Skeletal muscle tissue (tissue), 4 donors: ENCODE data around the gene RCOR3. TPM values are rescaled to one million over a fixed set of nuclear protein-coding genes. Genes with fewer than 3 reads are reported as not detected.
"Not testable (repeated sequence)": the region's sequence is repeated elsewhere in the genome, so short reads cannot be mapped to it uniquely, and the experiment has no call there.

Source experiments
- H3K27ac ChIP-seq: one replicate; pipeline ENCODE4 v1.7.0; 2013; ENCODE audit warnings: mild to moderate bottlenecking, low read depth, low read length, inconsistent platforms
- H3K27me3 ChIP-seq, 3 donors: one replicate each; pipeline ENCODE4 v1.7.0; 2013; ENCODE audit warnings: low read length in 3 of 3; ENCODE audit not compliant: control insufficient read depth in 3 of 3, insufficient read depth in 3 of 3
- H3K36me3 ChIP-seq, 3 donors: one replicate each; pipeline ENCODE4 v1.7.0; 2013; ENCODE audit warnings: low read length in 3 of 3; ENCODE audit not compliant: control insufficient read depth in 3 of 3, insufficient read depth in 3 of 3
- H3K4me1 ChIP-seq, 3 donors: one replicate each; pipeline ENCODE4 v1.7.0; 2013; ENCODE audit warnings: low read length in 3 of 3, mild to moderate bottlenecking in 3 of 3; ENCODE audit not compliant: control insufficient read depth in 3 of 3, insufficient read depth in 3 of 3
- H3K4me3 ChIP-seq, 3 donors: one replicate each; pipeline ENCODE4 v1.7.0; 2013; ENCODE audit warnings: low read length in 3 of 3
- H3K9ac ChIP-seq, 3 donors: one replicate each; pipeline ENCODE4 v1.7.0; 2013; ENCODE audit warnings: low read length in 3 of 3, mild to moderate bottlenecking in 3 of 3, moderate library complexity in 2 of 3, low read depth in 1 of 3
- H3K9me3 ChIP-seq, 3 donors: one replicate each; pipeline ENCODE4 v1.7.0; 2013; ENCODE audit warnings: low read length in 3 of 3; ENCODE audit not compliant: control insufficient read depth in 3 of 3
- total RNA-seq: library from RNA; depleted of rRNA; stranded (reverse); fragments of >200 nt; gene quantifications from one replicate; pipeline ENCODE4 v1.2.3, GENCODE V29; 2014
- donor health status: Osteomylitis.

Gene RCOR3
- total RNA-seq, 1 donor from 2014 or later: 38.6 TPM

GRCh38 chr1:211320980-211321379 is 61.8 kb downstream of the RCOR3 start:
- Histone ChIP-seq H3K9ac (no peak overlapping the region), H3K9me3 (no peaks in the 10 kb centered on the region), H3K27ac (no peak overlapping the region), H3K27me3 (no peaks in the 10 kb centered on the region), H3K4me1 (peaks cover 0 to 4% (median 0%) of the 10 kb centered on the region in 3 donors), H3K36me3 (peaks cover 0 to 5% (median 0%) of the 10 kb centered on the region in 3 donors), H3K4me3 (no peak overlapping the region)

- not testable (repeated sequence) for H3K4me3 ChIP-seq, H3K36me3 ChIP-seq, H3K4me1 ChIP-seq, H3K27me3 ChIP-seq, H3K9ac ChIP-seq, H3K9me3 ChIP-seq, H3K27ac ChIP-seq
These were observed 62.5 kb downstream of the RCOR3 start for GRCh38 chr1:211321646-211322045.

- H3K36me3 ChIP-seq: no peaks in the 10 kb centered on the region
- H3K9me3 ChIP-seq: no peaks in the 10 kb centered on the region
- peaks cover 7 to 20% (median 18%) of the 10 kb centered on the region in 3 donors for H3K4me1 ChIP-seq
- no peak overlapping the region for H3K27ac ChIP-seq
- peaks cover 0 to 5% (median 2%) of the 10 kb centered on the region in 3 donors for H3K27me3 ChIP-seq
- H3K4me3 ChIP-seq: no peak overlapping the region
- H3K9ac ChIP-seq: no peak overlapping the region
These were observed 64.2 kb downstream of the RCOR3 start for GRCh38 chr1:211323156-211324063.

- Histone ChIP-seq H3K4me3 (no peak overlapping the region), H3K9ac (no peak overlapping the region), H3K4me1 (peaks cover 7 to 30% (median 24%) of the 10 kb centered on the region in 3 donors), H3K27ac (no peak overlapping the region), H3K9me3 (no peaks in the 10 kb centered on the region), H3K36me3 (no peaks in the 10 kb centered on the region), H3K27me3 (peaks cover 0 to 5% (median 4%) of the 10 kb centered on the region in 3 donors)
These were observed 66.0 kb downstream of the RCOR3 start for GRCh38 chr1:211324992-211325775.

GRCh38 chr1:211326140-211326527 is 67.0 kb downstream of the RCOR3 start:
- Histone ChIP-seq H3K4me1 (peaks cover 7 to 30% (median 24%) of the 10 kb centered on the region in 3 donors), H3K9ac (peak overlapping the region; percentile 2 to 73 (median 63)), H3K27ac (no peak overlapping the region), H3K9me3 (no peaks in the 10 kb centered on the region), H3K36me3 (peaks cover 0 to 3% (median 0%) of the 10 kb centered on the region in 3 donors), H3K4me3 (peak overlapping the region; percentile 70 to 82 (median 78)), H3K27me3 (peaks cover 0 to 5% (median 4%) of the 10 kb centered on the region in 3 donors)

GRCh38 chr1:211326528-211327345 is 67.6 kb downstream of the RCOR3 start, which contains the start of gene TRAF5:
Gene TRAF5, plus strand, starts transcription at chr1:211326833. Its CDS starts 26,407 bp downstream, at chr1:211353240.
- Histone ChIP-seq H3K27me3 (peaks cover 0 to 5% (median 4%) of the 10 kb centered on the region in 3 donors), H3K4me3 (peak within 1 kb of the TSS; percentile 70 to 82 (median 78)), H3K4me1 (peaks cover 7 to 30% (median 24%) of the 10 kb centered on the region in 3 donors), H3K36me3 (peaks cover 0 to 3% (median 0%) of the 10 kb centered on the region in 3 donors), H3K9me3 (no peaks in the 10 kb centered on the region), H3K9ac (peak within 1 kb of the TSS; percentile 50 to 76 (median 63)), H3K27ac (peak within 1 kb of the TSS; percentile 57)

GRCh38 chr1:211327346-211327921 is 68.3 kb downstream of the RCOR3 start:
- Histone ChIP-seq H3K36me3 (peaks cover 0 to 3% (median 0%) of the 10 kb centered on the region in 3 donors), H3K9ac (peak overlapping the region; percentile 50 to 76 (median 51)), H3K27ac (peak overlapping the region; percentile 57), H3K9me3 (no peaks in the 10 kb centered on the region), H3K27me3 (peaks cover 0 to 5% (median 4%) of the 10 kb centered on the region in 3 donors), H3K4me1 (peaks cover 13 to 36% (median 24%) of the 10 kb centered on the region in 3 donors), H3K4me3 (peak overlapping the region; percentile 70 to 82 (median 78))

- Histone ChIP-seq H3K36me3 (peaks cover 0 to 3% (median 0%) of the 10 kb centered on the region in 3 donors), H3K9me3 (no peaks in the 10 kb centered on the region), H3K9ac (peak overlapping the region in 1 of 3 donors; percentile 76), H3K27me3 (peaks cover 0 to 5% (median 4%) of the 10 kb centered on the region in 3 donors), H3K4me3 (peak overlapping the region in 1 of 3 donors; percentile 78), H3K27ac (peak overlapping the region; percentile 57), H3K4me1 (peaks cover 13 to 36% (median 24%) of the 10 kb centered on the region in 3 donors)
These were observed 69.0 kb downstream of the RCOR3 start for GRCh38 chr1:211328084-211328694.
